ENCODE data around the gene AP3B2.

GRCh38 chr15:82613747-82614146, 95.9 kb downstream of the AP3B2 start:
- TF ChIP-seq, protein P1, sequence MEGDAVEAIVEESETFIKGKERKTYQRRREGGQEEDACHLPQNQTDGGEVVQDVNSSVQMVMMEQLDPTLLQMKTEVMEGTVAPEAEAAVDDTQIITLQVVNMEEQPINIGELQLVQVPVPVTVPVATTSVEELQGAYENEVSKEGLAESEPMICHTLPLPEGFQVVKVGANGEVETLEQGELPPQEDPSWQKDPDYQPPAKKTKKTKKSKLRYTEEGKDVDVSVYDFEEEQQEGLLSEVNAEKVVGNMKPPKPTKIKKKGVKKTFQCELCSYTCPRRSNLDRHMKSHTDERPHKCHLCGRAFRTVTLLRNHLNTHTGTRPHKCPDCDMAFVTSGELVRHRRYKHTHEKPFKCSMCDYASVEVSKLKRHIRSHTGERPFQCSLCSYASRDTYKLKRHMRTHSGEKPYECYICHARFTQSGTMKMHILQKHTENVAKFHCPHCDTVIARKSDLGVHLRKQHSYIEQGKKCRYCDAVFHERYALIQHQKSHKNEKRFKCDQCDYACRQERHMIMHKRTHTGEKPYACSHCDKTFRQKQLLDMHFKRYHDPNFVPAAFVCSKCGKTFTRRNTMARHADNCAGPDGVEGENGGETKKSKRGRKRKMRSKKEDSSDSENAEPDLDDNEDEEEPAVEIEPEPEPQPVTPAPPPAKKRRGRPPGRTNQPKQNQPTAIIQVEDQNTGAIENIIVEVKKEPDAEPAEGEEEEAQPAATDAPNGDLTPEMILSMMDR (IDR thresholded peaks at IDR 0.05; ENCODE audit: insufficient read depth, low read length) = no peak
- TF ChIP-seq POLR2AphosphoS5 (IDR thresholded peaks at IDR 0.05; ENCODE audit: low read depth) (no peak), GABPA (IDR thresholded peaks at IDR 0.05; ENCODE audit: low read depth) (no peak)
- TF ChIP-seq, protein P2, sequence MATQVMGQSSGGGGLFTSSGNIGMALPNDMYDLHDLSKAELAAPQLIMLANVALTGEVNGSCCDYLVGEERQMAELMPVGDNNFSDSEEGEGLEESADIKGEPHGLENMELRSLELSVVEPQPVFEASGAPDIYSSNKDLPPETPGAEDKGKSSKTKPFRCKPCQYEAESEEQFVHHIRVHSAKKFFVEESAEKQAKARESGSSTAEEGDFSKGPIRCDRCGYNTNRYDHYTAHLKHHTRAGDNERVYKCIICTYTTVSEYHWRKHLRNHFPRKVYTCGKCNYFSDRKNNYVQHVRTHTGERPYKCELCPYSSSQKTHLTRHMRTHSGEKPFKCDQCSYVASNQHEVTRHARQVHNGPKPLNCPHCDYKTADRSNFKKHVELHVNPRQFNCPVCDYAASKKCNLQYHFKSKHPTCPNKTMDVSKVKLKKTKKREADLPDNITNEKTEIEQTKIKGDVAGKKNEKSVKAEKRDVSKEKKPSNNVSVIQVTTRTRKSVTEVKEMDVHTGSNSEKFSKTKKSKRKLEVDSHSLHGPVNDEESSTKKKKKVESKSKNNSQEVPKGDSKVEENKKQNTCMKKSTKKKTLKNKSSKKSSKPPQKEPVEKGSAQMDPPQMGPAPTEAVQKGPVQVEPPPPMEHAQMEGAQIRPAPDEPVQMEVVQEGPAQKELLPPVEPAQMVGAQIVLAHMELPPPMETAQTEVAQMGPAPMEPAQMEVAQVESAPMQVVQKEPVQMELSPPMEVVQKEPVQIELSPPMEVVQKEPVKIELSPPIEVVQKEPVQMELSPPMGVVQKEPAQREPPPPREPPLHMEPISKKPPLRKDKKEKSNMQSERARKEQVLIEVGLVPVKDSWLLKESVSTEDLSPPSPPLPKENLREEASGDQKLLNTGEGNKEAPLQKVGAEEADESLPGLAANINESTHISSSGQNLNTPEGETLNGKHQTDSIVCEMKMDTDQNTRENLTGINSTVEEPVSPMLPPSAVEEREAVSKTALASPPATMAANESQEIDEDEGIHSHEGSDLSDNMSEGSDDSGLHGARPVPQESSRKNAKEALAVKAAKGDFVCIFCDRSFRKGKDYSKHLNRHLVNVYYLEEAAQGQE (IDR thresholded peaks at IDR 0.05; ENCODE audit: insufficient replicate concordance, low read depth) = no peak

Data from HL-60 (cell line).